Posterior cingulate gyrus (tissue), 11 donors: ENCODE measurements around the gene ZBTB34.
"Not testable (repeated sequence)": the region's sequence is repeated elsewhere in the genome, so short reads cannot be mapped to it uniquely, and the experiment has no call there.

Experiments used
- DNase-seq, 10 donors: peaks; one replicate each; pipeline versions ENCODE4 v3.0.0 to v3.0.0-alpha.2; 2020 to 2021; ENCODE audit warnings: mixed read lengths in 3 of 10
- intact Hi-C: fragments of 100-400 bp; cut with DNase I; formaldehyde crosslinking; loops from one replicate; pipeline ENCODE4 v1.15.1; 2023

ZBTB34 gene

GRCh38 chr9:126860077-126860756 lies at the start of gene ZBTB34:
Gene ZBTB34, plus strand, starts transcription at chr9:126860639. Its CDS starts 18,761 bp downstream, at chr9:126879400.
- intact Hi-C loops = loop anchor here (1.0 to 2.0 kb wide), 2 partner anchors 54 to 55 kb away; partner anchors contain the start of genes RALGPS1 and ZBTB43
- peak; percentile 42 to 95 (median 65) for DNase-seq

- DNase-seq = no peak
- intact Hi-C loops = no loop called here
Observed at GRCh38 chr9:126813072-126813471, 47.4 kb upstream of the ZBTB34 start.

GRCh38 chr9:126814091-126814490 lies 46.3 kb upstream of the ZBTB34 start:
- intact Hi-C loops = no loop called here
- DNase-seq = no peak

GRCh38 chr9:126817615-126818014 lies 42.8 kb upstream of the ZBTB34 start:
- DNase-seq, intact Hi-C loops: not testable (repeated sequence)

- no peak for DNase-seq
- intact Hi-C loops = no loop called here
Observed at GRCh38 chr9:126818482-126818881, 42.0 kb upstream of the ZBTB34 start.

- intact Hi-C loops = no loop called here
Observed at GRCh38 chr9:126819482-126819881, 41.0 kb upstream of the ZBTB34 start.

GRCh38 chr9:126822278-126822677 lies 38.2 kb upstream of the ZBTB34 start:
- DNase-seq = peak in 5 of 10 donors; percentile 44 to 91 (median 52)
- intact Hi-C loops = no loop called here

More at GRCh38 chr9:126819482-126819881, 41.0 kb upstream of the ZBTB34 start:
- no peak for DNase-seq

GRCh38 chr9:126822873-126823272 lies 37.6 kb upstream of the ZBTB34 start:
- DNase-seq = no peak
- intact Hi-C loops = no loop called here

GRCh38 chr9:126824052-126824451 lies 36.4 kb upstream of the ZBTB34 start:
- intact Hi-C loops = not testable (repeated sequence)

GRCh38 chr9:126827227-126827626 lies 33.2 kb upstream of the ZBTB34 start:
- intact Hi-C loops = no loop called here

More at GRCh38 chr9:126824052-126824451, 36.4 kb upstream of the ZBTB34 start:
- not testable (repeated sequence) for DNase-seq

GRCh38 chr9:126829035-126829434 lies 31.4 kb upstream of the ZBTB34 start:
- intact Hi-C loops = no loop called here

More at GRCh38 chr9:126827227-126827626, 33.2 kb upstream of the ZBTB34 start:
- peak in 1 of 10 donors; percentile 64 for DNase-seq

GRCh38 chr9:126830827-126831226 lies 29.6 kb upstream of the ZBTB34 start:
- intact Hi-C loops = no loop called here
- peak in 1 of 10 donors; percentile 37 for DNase-seq

More at GRCh38 chr9:126829035-126829434, 31.4 kb upstream of the ZBTB34 start:
- DNase-seq = no peak

GRCh38 chr9:126832440-126832839 lies 28.0 kb upstream of the ZBTB34 start:
- intact Hi-C loops = no loop called here
- peak in 1 of 10 donors; percentile 35 for DNase-seq

GRCh38 chr9:126833020-126833419 lies 27.4 kb upstream of the ZBTB34 start:
- intact Hi-C loops = no loop called here
- DNase-seq = peak in 1 of 10 donors; percentile 63

- peak in 1 of 10 donors; percentile 68 for DNase-seq
- intact Hi-C loops = no loop called here
Observed at GRCh38 chr9:126833710-126834345, 26.6 kb upstream of the ZBTB34 start.

GRCh38 chr9:126834672-126835071 lies 25.8 kb upstream of the ZBTB34 start:
- peak in 1 of 10 donors; percentile 43 for DNase-seq
- intact Hi-C loops = no loop called here

GRCh38 chr9:126836216-126836615 lies 24.2 kb upstream of the ZBTB34 start:
- peak in 1 of 10 donors; percentile 35 for DNase-seq
- intact Hi-C loops = no loop called here

GRCh38 chr9:126838055-126838811 lies 22.2 kb upstream of the ZBTB34 start:
- intact Hi-C loops = no loop called here
- peak in 1 of 10 donors; percentile 70 for DNase-seq

- peak in 1 of 10 donors; percentile 69 for DNase-seq
- intact Hi-C loops = no loop called here
Observed at GRCh38 chr9:126838895-126839294, 21.5 kb upstream of the ZBTB34 start.

GRCh38 chr9:126839301-126839700 lies 21.1 kb upstream of the ZBTB34 start:
- intact Hi-C loops = no loop called here
- DNase-seq = peak in 2 of 10 donors; percentile 73 to 82
